ENCODE measurements around the gene ARHGDIB. TPM values are rescaled to one million over a fixed set of nuclear protein-coding genes. Genes with fewer than 3 reads are reported as not detected.

Gene ARHGDIB
- 16.0 and 16.8 TPM in 2 replicates for total RNA-seq (2014; rRNA removed)
- 20.3 TPM for polyA plus RNA-seq (2012)

DNA sequence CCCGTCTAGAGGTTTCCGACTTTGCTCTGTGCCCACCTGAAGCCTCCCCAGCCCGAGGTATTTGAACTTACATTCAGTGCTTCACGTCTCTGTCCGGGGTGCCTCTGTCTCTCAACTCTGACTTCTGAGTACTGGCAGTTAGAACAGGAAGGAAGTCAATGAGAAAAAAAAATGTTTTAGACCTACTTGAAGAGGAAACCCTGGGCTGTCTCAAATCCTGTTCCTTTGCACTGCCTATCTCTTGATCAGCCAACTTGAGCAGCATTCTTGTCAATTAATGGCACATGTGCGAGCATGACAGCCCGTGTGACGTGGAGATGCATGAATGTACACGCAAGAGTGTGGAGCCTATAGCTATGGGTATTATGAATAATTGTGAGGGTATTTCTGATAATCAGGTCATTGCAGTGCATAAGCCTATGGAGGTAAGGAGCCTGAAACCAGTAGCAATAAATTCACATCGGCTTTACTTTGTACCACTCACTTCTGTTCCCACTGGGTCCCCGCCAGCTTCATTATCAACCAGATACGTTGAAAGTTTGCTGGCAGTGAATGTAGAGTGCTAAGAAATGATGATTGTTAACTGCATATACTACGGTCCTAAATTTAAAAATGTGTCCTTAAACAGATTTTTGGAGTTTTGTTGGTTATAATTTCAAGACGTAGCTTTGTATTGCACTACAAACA is at the start of gene ARHGDIB:
TSS of gene ARHGDIB (minus strand) at position 136 of the 687 bp plus-strand sequence. CDS start 10,889 bp downstream, outside the sequence.
- no peak for DNase-seq (ENCODE audit: low read depth)

DNA sequence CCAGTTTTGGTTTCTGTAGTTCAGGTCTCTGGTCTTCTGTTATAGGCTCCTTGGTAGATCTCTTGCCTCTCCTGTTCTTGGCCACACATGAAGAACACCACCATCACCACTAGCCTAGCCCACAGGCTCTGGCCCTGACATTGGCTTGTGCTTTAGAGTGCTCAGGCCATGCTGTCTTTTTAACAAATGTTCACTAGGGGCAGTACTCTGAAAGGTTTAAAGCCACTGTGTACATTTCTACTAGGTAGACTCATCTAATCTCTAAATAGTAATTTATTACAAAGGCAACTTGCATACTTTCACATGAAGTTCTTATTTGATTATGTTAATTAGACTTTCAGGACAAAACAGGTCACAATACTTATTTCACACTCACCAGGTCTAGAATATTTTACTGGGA is 49.8 kb upstream of the ARHGDIB start:
- DNase-seq (ENCODE audit: low read depth), result no peak

DNA sequence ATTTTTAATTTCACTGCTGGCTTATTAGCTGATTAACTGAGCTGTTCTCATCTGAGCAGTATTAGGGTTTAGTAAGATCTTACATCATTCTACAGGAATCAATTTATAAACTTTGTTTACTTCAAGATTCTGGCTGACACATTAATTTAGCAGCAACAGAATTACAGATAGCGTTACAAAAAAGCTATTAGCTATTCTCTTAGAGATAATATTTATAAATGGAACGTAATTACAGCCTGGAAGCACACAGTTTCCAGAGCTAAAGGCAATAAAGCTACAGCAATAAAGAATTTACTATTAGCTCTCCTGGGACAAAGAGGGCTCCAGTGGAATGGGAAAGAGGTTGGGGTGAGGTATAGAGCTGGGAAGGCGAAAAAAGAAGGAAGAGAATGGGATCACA is 46.1 kb upstream of the ARHGDIB start:
- DNase-seq (ENCODE audit: low read depth), result no peak

DNA sequence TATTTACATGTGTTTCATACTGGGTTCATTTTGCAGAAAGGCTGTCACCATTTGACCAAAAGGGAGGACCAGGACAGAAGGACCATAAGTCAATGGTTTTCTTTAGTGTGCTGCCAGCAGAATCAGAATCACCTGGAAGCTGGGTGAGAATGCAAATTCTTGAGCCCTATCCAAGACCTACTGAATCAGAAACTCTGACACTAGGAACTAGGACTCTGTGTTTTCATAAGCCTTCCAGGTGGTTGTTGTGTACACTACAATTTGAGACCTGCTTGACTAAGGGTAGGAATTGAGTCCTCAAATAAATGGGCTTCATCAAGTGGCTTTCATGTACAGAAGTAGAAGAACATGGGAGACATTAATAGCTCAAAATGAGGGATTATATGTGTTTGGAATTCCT is 43.7 kb upstream of the ARHGDIB start:
- DNase-seq (ENCODE audit: low read depth), result no peak

DNA sequence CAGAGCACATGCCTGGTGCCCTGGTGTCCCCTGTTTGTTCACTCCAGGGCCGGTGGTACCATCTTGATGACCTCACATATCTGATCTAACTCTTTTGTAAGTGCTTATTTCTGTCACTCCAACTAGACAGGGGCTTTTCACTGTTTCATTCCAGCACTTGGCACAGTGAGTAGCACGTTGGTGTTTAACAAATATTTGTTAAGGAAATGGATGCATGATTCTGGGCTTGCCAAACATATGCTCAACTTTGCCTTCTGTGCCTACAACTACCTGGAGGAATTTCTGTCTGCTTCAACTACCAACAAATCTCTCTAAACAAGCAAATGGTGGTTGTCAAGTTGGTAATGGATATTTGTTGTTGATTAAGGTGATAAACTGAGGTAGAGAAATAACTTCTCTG is 43.0 kb upstream of the ARHGDIB start:
- no peak for DNase-seq (ENCODE audit: low read depth)

DNA sequence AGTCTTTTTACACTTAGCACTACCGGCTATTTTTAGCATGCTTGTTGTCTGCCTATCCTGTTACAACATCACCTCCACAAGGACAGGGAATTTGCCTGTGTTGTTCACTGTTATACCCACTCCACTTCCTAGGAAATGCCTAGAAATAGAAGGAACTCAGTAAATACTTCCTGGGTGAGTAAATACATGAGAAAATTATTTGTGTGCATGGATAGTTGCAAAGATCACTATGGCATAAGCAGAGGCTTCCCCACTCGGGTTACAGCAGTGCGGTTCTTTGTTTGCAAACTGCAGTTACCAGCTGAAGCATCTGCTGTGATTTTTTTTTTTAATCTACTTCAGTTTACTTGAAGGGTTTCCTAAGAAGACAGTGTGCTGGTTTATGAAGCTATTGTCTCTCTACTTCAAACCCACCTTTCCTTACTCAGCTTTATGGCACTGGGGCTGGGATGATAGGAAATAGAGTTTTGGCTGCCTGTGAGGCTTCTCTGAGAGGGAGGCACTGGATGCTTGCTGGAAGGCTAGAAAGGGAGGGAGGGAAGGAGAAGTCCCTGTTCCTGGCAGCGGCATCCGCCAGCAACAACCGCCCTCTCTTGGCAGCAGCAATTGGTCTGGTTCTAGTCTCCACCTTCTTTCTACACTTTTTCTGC is 40.5 kb upstream of the ARHGDIB start:
- peak; percentile 51 for DNase-seq (ENCODE audit: low read depth)

DNA sequence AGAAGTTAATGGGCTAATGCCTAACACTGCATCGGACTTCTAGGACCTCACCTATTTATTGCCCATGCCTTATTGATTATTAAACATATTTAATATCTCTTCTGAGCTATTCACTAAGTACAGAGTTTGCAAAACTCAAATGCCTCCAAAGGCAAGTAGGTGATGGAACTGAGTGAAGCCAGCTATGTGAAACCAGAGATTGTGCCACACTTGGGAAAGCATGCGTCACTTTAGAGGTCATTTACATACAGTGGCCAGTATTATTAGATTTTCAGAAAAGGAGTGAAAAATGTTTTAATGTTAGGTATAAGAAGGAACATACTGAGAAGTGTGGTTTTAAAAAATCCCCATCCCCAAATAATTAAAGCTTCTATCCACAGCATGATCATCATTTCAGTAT is 39.2 kb upstream of the ARHGDIB start:
- no peak for DNase-seq (ENCODE audit: low read depth)

DNA sequence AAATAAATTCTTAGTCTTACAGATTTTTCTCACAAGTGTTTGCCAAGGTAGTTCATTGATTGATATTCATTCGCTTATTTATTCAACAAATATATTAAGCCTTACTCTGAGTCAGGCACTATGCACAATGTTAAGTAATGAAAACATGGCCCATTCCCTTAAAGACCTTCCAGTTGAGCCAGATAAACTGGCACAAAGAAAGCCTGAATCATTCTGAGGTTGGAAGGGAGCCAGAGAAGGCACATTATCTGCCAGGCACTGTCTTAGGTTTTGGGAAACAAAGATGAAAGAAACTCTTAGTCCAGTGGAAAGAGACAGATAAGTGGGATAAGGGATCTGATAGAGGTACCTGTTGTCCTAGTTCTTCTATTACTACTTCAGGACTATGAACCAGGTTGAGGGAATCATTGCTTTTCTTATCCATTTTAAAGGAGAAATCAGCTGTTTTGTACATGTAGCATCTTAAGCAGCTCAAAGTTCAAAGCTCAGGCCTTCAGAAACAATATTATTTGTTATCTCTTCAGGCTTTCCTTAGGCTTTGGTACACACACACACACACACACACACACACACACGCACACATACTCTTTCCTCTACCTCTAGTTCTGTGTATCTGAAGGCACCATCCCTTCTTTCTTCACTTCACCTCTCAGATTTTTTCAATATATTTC is 38.4 kb upstream of the ARHGDIB start:
- peak; percentile 57 for DNase-seq (ENCODE audit: low read depth)

DNA sequence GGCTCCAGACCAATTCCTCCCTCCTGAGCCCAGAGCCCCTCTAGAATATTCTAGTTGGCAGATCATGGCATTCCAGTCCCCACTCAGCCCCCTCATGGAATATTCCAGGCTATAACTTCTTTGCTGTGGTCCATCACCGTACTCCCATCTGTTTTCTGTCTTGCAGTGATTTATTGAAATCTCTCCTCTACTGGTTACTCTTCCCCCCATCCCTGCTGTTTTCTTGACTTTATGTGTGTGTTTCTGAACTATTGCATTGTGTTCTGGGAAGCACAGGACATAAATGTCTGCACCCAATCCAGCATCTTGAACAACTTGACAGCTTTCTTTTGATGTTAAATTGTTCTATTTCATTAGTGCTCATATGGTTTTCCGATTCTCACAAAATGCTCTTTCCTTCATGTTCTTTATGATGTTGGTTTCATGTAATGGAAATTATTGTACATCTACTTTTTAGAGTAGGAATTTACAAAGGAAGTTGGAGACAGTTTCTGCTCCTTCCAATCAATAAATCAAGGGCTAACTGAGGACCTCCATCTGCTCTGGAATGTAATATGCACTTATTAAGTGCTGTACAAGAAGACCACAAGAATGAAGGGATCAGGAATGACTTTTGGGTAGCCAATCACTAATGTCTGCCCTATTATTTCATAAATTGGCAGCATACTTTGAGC is 37.8 kb upstream of the ARHGDIB start:
- DNase-seq (ENCODE audit: low read depth), result no peak

DNA sequence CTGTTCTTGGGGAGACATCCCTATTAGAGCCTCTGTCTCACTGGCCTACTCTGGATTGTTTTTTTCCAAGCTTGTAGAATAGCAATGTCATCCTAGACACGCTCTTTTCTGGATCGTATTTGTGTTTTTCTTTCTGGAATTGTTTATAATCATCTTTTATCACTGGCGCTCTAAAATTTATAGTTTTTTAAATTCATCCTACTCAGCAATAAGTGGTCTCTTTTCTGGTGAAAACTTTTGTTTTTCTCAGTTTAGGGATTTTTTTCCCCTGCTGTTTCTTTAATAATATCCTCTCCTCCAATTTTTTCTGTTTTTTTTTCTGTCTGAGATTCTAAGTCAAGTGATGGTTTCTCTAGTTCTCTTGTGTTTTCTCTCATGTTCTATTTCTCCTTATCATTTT is 36.6 kb upstream of the ARHGDIB start:
- DNase-seq (ENCODE audit: low read depth), result no peak

DNA sequence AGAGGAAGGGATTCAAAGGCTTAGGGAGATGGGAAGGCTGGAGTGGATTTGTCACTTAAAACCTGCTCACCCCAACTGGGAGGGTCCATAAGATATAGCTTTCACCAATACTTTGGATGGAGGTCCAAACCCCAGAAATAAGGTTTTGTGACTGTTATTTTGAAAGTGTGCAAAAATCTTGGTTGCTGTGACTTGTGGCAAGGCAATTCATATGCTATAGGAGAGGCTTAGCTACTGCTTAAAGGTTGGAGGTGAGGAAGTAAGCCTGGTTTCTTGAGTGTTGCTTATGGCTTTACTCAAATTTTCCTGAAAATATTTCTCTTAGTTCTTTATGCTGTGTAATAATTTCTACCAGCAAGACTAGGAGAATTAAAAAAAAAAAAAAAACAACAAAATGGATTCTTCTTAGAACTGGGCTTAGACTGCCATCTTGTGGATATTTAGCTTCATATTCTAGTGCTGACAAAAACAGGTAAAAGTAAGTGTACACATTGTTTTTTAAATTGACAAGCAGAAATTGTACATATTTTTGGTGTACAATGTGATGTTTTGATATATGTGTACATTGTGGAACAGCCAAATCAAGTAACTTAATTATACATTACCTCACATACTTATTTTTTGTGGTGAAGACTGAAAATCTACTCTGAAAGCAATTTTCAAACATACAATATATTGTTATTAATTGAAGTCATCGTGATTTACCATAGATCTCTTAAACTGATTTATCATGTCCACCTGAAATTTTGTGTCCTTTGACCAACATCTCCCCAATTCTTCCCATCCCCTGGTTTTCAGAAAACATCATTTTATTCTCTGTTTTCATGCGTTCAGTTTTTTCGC is 34.4 kb upstream of the ARHGDIB start:
- DNase-seq (ENCODE audit: low read depth), result peak; percentile 60

DNA sequence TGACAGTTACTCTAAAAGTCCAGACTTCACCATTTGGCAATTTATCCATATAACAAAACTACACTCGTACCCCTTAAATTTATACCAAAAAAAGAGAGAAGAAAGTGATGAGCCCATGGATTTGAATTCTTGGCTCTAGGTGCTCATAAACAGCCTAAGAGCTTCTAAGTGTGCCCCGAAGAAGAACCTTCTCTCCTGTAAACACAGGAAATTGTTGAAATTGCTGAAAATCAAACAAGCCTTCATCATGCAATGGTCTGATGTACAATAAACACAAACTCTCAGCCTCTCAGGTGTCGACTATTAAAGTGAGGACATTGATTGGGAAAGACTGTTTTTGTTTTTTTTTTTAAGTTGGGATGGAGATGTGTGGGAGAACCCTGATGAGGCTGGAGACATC is 33.2 kb upstream of the ARHGDIB start:
- DNase-seq (ENCODE audit: low read depth), result no peak

DNA sequence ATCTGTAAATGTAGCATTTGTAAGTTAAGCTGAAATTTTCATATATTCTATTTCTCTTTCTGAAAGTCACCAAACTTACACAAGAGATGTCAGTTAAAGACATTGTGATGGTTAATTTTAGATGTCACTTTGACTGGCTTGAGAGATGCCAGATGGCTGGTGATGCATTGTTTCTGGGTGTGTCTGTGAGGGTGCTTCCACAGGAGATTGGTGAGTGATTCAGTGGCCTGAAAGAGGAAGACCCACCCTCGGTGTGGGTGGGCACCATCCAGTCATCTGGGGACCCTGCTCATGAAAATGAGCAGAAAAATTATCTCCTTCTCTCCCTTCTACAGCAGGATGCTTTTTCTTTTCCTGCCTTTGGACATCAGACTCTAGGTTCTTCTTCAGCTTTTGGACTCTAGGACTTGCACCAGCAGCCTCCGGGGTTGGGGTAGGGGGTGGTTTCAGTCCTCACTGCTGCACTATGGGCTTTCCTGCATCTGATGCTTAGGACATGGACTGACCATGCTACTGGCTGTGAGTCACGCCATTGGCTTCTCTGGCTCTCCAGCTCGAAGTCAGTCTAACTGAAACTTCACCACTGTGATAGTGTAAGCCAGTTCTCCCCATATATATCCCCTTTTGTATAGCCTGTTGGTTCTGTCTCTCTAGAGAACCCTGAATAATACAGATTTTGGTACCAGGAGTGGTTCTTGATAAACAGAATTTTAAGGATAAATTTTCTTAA is 32.3 kb upstream of the ARHGDIB start:
- peak; percentile 55 for DNase-seq (ENCODE audit: low read depth)

DNA sequence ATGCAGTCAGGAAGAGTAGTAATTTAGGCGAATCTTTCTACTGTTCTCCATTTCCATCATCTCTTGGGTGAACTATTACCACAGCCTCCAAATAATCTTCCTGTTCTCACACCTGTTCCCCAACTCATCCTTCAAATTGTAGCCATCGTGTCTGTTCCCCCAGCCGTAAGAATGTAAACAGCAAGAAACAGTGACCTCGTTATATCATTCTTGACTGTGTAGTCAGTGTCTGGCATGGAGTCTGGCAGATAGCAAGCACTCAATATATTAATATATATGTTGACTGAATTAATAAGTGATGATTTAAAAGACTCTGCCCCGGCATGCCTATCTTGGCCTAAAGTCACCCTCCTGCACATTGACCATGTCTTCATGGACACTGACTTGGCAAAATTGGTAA is 31.7 kb upstream of the ARHGDIB start:
- DNase-seq (ENCODE audit: low read depth), result no peak

DNA sequence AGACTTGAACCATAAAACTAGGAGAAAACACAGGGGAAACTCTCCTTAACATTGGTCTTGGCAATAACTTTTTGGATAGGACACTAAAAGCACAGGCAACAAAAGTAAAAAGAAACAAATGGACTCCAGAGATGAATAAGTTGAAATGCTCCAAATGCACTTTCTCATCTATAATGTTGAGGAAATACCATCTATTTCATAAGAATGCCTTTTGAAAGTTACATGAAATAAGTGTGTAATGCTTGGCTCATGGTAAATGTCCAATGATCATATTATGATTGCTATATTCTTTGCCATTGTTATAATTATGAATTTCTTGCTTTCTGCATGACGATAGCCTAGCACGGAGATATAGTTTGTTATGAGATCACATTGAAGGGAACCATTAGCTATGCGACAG is 31.3 kb upstream of the ARHGDIB start:
- no peak for DNase-seq (ENCODE audit: low read depth)

DNA sequence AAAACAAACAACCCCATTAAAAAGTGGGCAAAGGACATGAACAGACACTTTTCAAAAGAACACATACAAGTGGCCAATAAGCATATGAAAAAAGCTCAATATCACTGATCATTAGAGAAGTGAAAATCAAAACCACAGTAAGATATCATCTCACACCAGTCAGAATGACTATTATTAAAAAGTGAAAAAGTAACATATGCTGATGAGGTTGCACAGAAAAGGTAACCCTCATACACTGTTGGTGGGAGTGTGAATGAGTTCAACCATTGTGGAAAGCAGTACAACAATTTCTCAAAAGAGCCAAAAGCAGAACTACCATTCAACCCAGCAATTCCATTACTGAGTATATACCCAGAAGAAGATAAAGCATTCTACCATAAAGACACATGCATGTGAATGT is 29.7 kb upstream of the ARHGDIB start:
- no peak for DNase-seq (ENCODE audit: low read depth)

DNA sequence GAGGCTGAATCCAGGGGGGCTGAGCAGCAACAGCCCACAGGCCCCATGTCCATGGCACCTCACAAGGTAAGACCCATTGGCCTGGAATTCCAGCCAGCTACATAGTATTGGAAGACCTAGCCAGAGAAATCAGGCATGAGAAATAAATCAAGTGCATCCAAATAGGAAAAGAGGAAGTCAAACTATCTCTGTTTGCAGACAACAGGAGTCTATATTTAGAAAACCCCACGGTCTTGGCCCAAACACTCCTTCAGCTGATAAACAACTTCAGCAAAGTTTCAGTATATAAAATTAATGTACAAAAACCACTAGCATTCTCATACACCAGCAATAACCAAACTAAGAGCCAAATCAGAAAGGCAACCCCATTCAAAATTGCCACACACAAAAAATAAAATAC is 28.4 kb upstream of the ARHGDIB start:
- DNase-seq (ENCODE audit: low read depth), result no peak

DNA sequence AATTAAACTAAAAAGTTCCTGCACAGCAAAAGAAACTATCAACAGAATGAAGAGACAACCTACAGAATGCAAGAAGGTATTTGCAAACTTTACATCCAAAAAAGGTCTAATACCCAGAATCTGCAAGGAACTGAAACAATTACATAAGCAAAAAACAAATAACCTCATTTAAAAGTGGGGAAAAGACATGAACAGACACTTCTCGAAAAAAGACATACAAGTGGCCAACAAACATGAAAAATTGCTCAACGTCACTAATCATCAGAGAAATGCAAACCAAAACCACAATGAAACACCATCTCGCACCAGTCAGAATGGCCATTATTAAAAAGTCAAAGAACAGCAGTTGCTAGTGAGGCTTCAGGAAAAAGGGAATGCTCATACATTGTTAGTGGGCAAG is 26.6 kb upstream of the ARHGDIB start:
- DNase-seq (ENCODE audit: low read depth), result no peak

DNA sequence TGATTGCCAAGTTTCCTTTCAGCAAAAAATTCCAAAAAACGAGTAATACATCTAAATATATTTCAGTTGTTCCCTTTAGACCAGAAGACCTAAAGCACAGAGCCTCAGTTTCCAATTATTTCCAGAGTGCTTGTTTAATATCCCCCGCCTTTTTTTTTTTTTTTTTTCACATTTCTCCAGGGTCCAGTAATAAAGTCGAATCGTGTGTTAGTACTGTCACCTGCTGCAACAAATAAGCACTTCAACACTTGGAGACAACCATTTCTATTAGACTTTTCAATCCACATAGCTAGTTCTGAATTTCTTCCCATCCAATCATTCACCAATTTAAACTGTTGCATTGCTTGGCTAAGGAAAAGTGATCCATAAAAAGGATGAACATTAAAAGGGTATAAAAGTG is 25.0 kb upstream of the ARHGDIB start:
- DNase-seq (ENCODE audit: low read depth), result no peak

DNA sequence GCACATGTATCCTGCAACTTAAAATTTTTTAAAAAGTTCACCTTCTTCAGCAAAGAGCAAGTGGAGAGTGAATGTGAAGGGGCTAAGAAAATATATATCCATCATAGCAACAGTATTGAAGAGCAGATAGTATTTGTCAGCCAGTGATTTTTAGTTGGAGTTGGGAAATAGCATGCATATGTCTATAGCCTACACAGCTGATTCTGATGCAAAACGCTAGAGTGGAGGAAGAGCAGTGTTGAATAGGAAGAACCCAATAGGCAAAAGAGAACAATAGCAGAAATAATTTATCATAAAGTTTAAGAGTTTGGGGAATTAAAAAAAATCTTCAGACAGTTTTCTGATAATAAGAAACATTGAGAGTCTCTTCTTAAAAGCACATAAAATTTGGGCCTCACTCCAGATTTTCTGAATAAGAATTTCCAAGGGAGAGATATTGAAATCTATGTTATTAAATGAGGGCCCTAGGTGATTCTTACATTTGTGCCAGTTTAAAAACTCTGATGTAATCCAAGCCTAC is 23.4 kb upstream of the ARHGDIB start:
- DNase-seq (ENCODE audit: low read depth), result no peak

Data from LHCN-M2 (cell line).